GM12878 (cell line): ENCODE measurements around the gene CNTN6. TPM values are rescaled to one million over a fixed set of nuclear protein-coding genes. Genes with fewer than 3 reads are reported as not detected.

Experiments used
- ATAC-seq: fragments of 200-7000 bp; cut with Tn5 transposase; 3 replicates; pipeline ENCODE4 v1.9.1; 2020; ENCODE audit warnings: mild to moderate bottlenecking, moderate library complexity
- BruUV-seq: library from RNA; stranded (reverse); fragments of 400-500 nt; replicated peaks from 2 replicates; lab custom pipeline; 2021; lab: Mats Ljungman, UMichigan
- CTCF ChIA-PET: fragments of 300-600 bp; sonication (Branson Sonifier 250); formaldehyde crosslinking; extraction: SDS; loops from one replicate; lab custom pipeline; 2021; ENCODE audit warnings: inconsistent platforms; lab: Yijun Ruan, JAX
- POLR2A ChIA-PET: fragments of 350-600 bp; formaldehyde crosslinking; extraction: SDS; loops from one replicate; lab custom pipeline; 2021; ENCODE audit warnings: inconsistent platforms; lab: Charles Lee
- RAD21 ChIA-PET: fragments of 300-600 bp; sonication (Branson Sonifier 250); formaldehyde crosslinking; loops from one replicate; lab custom pipeline; 2023; ENCODE audit warnings: antibody characterized with exemption; ENCODE audit not compliant: unreplicated experiment; lab: Charles Lee
- SMC1A ChIA-PET: fragments of 300-600 bp; sonication (Branson Sonifier 250); formaldehyde crosslinking; loops from one replicate; lab custom pipeline; 2023; ENCODE audit not compliant: unreplicated experiment, uncharacterized antibody; lab: Charles Lee
- DNase-seq: peaks from one replicate; pipeline ENCODE4 v3.0.0-alpha.2; 2011; ENCODE audit warnings: low read depth, low spot score
- FAIRE-seq: peaks from 3 replicates; lab custom pipeline; 2011; peaks lifted over from hg19 to GRCh38; lab: Jason Lieb, UNC
- H2AFZ ChIP-seq: 2 replicates; pipeline ENCODE4 v1.6.0; 2011; ENCODE audit warnings: low read depth, low read length, control low read depth; ENCODE audit not compliant: control insufficient read depth
- H3K27ac ChIP-seq: 2 replicates; pipeline ENCODE4 v1.5.1; 2011; ENCODE audit warnings: control low read depth; ENCODE audit not compliant: control insufficient read depth, insufficient read depth
- H3K27me3 ChIP-seq, 2 experiments: replicated peaks in 1 of 2; 2 replicates each; pipeline versions ENCODE4 v1.6.0 to v1.6.1; 2011; ENCODE audit warnings: low read length in 1 of 2; ENCODE audit not compliant: control insufficient read depth in 2 of 2, insufficient read depth in 2 of 2
- H3K36me3 ChIP-seq, 2 experiments: 2 replicates each; pipeline ENCODE4 v1.5.1; 2011; ENCODE audit warnings: low read length in 1 of 2; ENCODE audit not compliant: control insufficient read depth in 2 of 2, insufficient read depth in 2 of 2
- H3K4me1 ChIP-seq: 2 replicates; pipeline ENCODE4 v1.6.1; 2011; ENCODE audit warnings: mild to moderate bottlenecking, low read length, moderate library complexity, mixed read lengths; ENCODE audit not compliant: control insufficient read depth, insufficient read depth
- H3K4me2 ChIP-seq: 2 replicates; pipeline ENCODE4 v1.6.0; 2011; ENCODE audit warnings: control low read depth; ENCODE audit not compliant: control insufficient read depth, insufficient read depth
- H3K4me3 ChIP-seq: fragments of 200-600 bp; sonication (generic); 2 replicates; pipeline ENCODE4 v1.5.1; 2016
- H3K79me2 ChIP-seq: 2 replicates; pipeline ENCODE4 v1.6.0; 2011; ENCODE audit warnings: low read length; ENCODE audit not compliant: control insufficient read depth, insufficient read depth
- H3K9ac ChIP-seq: 2 replicates; pipeline ENCODE4 v1.8.0; 2011; ENCODE audit warnings: low read length, control low read depth, mixed read lengths; ENCODE audit not compliant: control insufficient read depth, insufficient read depth
- H3K9me3 ChIP-seq: replicated peaks from 3 replicates; pipeline ENCODE4 v1.5.1; 2011; ENCODE audit warnings: mild to moderate bottlenecking, low read length; ENCODE audit not compliant: control insufficient read depth, insufficient read depth
- H4K20me1 ChIP-seq: 2 replicates; pipeline ENCODE4 v1.6.0; 2011; ENCODE audit not compliant: control insufficient read depth, insufficient read depth
- BRCA1 ChIP-seq: IDR thresholded peaks from 2 replicates; pipeline ENCODE4 v1.6.1; 2011; ENCODE audit warnings: low read depth, low read length, improper control_type of control experiment
- EGR1 ChIP-seq, 2 experiments: IDR thresholded peaks; 1 replicate in 1 of 2; 2 replicates in 1 of 2; pipeline ENCODE4 v1.6.1; 2011 to 2012; ENCODE audit warnings: low read depth in 2 of 2, low read length in 2 of 2, borderline replicate concordance in 1 of 2, mild to moderate bottlenecking in 1 of 2, moderate library complexity in 1 of 2
- ESRRA ChIP-seq: IDR thresholded peaks from 2 replicates; pipeline ENCODE4 v1.6.1; 2012; ENCODE audit warnings: mild to moderate bottlenecking, low read length, improper control_type of control experiment
- FOS ChIP-seq: IDR thresholded peaks from 3 replicates; pipeline ENCODE4 v1.6.1; 2011; ENCODE audit warnings: borderline replicate concordance; ENCODE audit not compliant: insufficient read length; ENCODE audit errors: extremely low read depth
- JUNB ChIP-seq: IDR thresholded peaks from 2 replicates; pipeline ENCODE4 v1.6.1; 2016; ENCODE audit warnings: antibody characterized with exemption, mild to moderate bottlenecking
- PAX5 ChIP-seq: IDR thresholded peaks from 2 replicates; pipeline ENCODE4 v1.6.1; 2011; ENCODE audit warnings: low read depth, low read length, borderline replicate concordance
- RBBP5 ChIP-seq: fragments of 200-600 bp; sonication (generic); conservative IDR thresholded peaks from 2 replicates; pipeline ENCODE4 v1.6.1; 2016
- RFX5 ChIP-seq: IDR thresholded peaks from 2 replicates; pipeline ENCODE4 v1.6.1; 2011; ENCODE audit warnings: low read depth, low read length, improper control_type of control experiment
- SREBF1 ChIP-seq: IDR thresholded peaks from 2 replicates; pipeline ENCODE4 v1.6.1; 2012; ENCODE audit warnings: mild to moderate bottlenecking, low read length
- WRNIP1 ChIP-seq: IDR thresholded peaks from 2 replicates; pipeline ENCODE4 v1.6.1; 2011; ENCODE audit warnings: low read depth, low read length, improper control_type of control experiment, borderline replicate concordance
- YY1 ChIP-seq: IDR thresholded peaks from 2 replicates; pipeline ENCODE4 v1.6.1; 2011; ENCODE audit warnings: low read depth, mild to moderate bottlenecking, low read length
- ZNF24 ChIP-seq: fragments of 450-650 bp; IDR thresholded peaks from 2 replicates; pipeline ENCODE4 v1.6.1; 2017; ENCODE audit warnings: antibody characterized with exemption, mild to moderate bottlenecking
- ZNF274 ChIP-seq: IDR thresholded peaks from one replicate; pipeline ENCODE4 v1.8.0; 2011; ENCODE audit not compliant: insufficient read length, insufficient read depth
- WGBS: methylation state at CpG from one replicate; pipeline ENCODE4 v1.1.6; 2016; ENCODE audit warnings: low lambda C conversion rate; ENCODE audit not compliant: insufficient replicate concordance, insufficient coverage; ENCODE audit errors: missing lambda C conversion rate; 5-methylcytosine and 5-hydroxymethylcytosine counted together
- in situ Hi-C: fragments of 300-500 bp; cut with MboI; formaldehyde crosslinking; loops from 9 replicates; pipeline ENCODE4 v1.14.3; 2018; ENCODE audit warnings: mixed read lengths
- intact Hi-C: fragments of 100-400 bp; cut with micrococcal nuclease; formaldehyde crosslinking; loops from one replicate; pipeline ENCODE4 v1.14.2; 2022; ENCODE audit not compliant: unreplicated experiment
- polyA plus RNA-seq, 11 experiments: library from polyadenylated mRNA; depleted of rRNA in 4 of 11; unstranded in 6 of 11; stranded (reverse) in 5 of 11; fragments of >200 nt; fragmentation: Nextera tagmentation in 4 of 11; fragmentation: Illumina TruSeq in 1 of 11; extraction: Ambion mirVana in 4 of 11; extraction: Trizol in 1 of 11; gene quantifications; 1 replicate in 1 of 11; 2 replicates in 10 of 11; pipeline versions ENCODE4 v1.2.1 to v1.2.3, GENCODE V29; 2011 to 2016; ENCODE audit warnings: inconsistent platforms in 2 of 11, missing spikeins in 2 of 11, low read depth in 1 of 11
- total RNA-seq, 4 experiments: library from RNA; depleted of rRNA in 3 of 4; stranded (reverse); fragments of >200 nt in 3 of 4; fragmentation: Illumina TruSeq in 1 of 4; extraction: Trizol in 1 of 4; gene quantifications; 2 replicates each; pipeline versions ENCODE4 v1.2.1 to v1.2.3, GENCODE V29; 2013 to 2021
- TF ChIP-seq, protein P1 (sequence below): IDR thresholded peaks from 2 replicates; pipeline ENCODE4 v1.6.1; 2012; ENCODE audit warnings: low read depth, low read length, improper control_type of control experiment

The CNTN6 gene
- total and polyA plus RNA-seq, 10 of the 15 experiments (the other 5 are each of a cell fraction or from before 2014, with no cell fraction given), result not detected

- Histone ChIP-seq H3K9ac (no peak overlapping the region), H3K4me2 (no peak overlapping the region), H3K4me3 (no peak overlapping the region), H4K20me1 (no peaks in the 10 kb centered on the region), H3K79me2 (no peaks in the 10 kb centered on the region), H3K27ac (no peak overlapping the region), H3K9me3 (no peaks in the 10 kb centered on the region), H3K27me3 (no peaks in the 10 kb centered on the region), H3K36me3 (no peaks in the 10 kb centered on the region), H2AFZ (no peak overlapping the region), H3K4me1 (no peaks in the 10 kb centered on the region)
- no TSS peak for BruUV-seq
- TF ChIP-seq FOS (no peak), JUNB (no peak)
- in situ Hi-C loops, result no loop called here
- ATAC-seq, result no peak
- ChIA-PET SMC1A (no interaction called here), RAD21 (no interaction called here), POLR2A (no interaction called here), CTCF (no interaction called here)
- no peak for DNase-seq
- no peak for FAIRE-seq
- intact Hi-C loops, result no loop called here
- 50% methylated on average over 6 of the region's 6 CpGs for WGBS
Observed at GRCh38 chr3:1103525-1103924, 10.7 kb downstream of the CNTN6 start.

DNA sequence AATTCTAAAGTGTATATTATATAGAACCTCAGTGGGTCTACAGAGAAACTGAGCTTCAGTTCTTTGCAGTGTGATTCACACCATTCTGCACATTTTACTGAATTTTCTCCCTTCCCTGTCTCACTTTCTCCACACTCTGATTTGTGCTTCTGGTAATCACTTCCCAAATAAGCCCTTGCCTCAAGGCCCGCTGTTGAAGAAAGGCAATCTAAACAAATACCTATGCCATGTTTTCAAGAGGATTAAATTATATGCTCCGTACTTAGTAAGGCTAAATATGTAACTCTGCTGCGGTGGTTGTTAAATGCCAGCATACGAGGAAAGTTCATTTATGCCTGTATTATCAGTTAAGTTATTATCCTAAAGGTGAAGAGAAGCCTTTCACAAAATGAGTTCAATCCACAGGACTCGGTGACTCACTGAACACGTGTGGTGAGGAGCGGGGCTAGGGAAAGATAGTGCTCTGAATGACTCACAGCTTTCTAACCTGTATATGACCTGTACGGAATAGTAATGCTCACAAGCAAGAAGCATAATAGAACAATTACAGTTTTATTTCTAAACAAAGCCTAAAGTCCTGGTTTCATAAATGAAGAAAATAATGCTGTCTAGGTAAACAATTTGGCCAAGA lies 25.1 kb downstream of the CNTN6 start:
- ChIA-PET POLR2A (no interaction called here), SMC1A (no interaction called here), RAD21 (no interaction called here), CTCF (no interaction called here)
- no peak overlapping the region for H3K27ac ChIP-seq
- no peaks in the 10 kb centered on the region for H3K9me3 ChIP-seq
- no peak for DNase-seq
- no peaks in the 10 kb centered on the region for H3K36me3 ChIP-seq
- H3K4me2 ChIP-seq, result no peak overlapping the region
- H3K27me3 ChIP-seq, result no peaks in the 10 kb centered on the region
- FAIRE-seq, result no peak
- no peaks in the 10 kb centered on the region for H4K20me1 ChIP-seq
- no peak overlapping the region for H3K4me3 ChIP-seq
- H3K4me1 ChIP-seq, result no peaks in the 10 kb centered on the region
- no peak overlapping the region for H3K9ac ChIP-seq
- H2AFZ ChIP-seq, result no peak overlapping the region
- no peaks in the 10 kb centered on the region for H3K79me2 ChIP-seq
- intact Hi-C loops (no loop called here), in situ Hi-C loops (no loop called here)
- no TSS peak for BruUV-seq
- TF ChIP-seq EGR1 (IDR thresholded peaks at IDR 0.05; ENCODE audit: borderline replicate concordance in 1 of 2, low read depth in 2 of 2, low read length in 2 of 2) (no peak), RBBP5 (no peak), ZNF24 (no peak), YY1 (no peak), PAX5 (no peak), ESRRA (no peak), WRNIP1 (no peak), ZNF274 (no peak), RFX5 (no peak), SREBF1 (no peak), BRCA1 (no peak)
- TF ChIP-seq, protein P1, sequence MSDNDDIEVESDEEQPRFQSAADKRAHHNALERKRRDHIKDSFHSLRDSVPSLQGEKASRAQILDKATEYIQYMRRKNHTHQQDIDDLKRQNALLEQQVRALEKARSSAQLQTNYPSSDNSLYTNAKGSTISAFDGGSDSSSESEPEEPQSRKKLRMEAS, result no peak
- ATAC-seq, result no peak
- WGBS, result 46% methylated on average over 8 of the region's 8 CpGs
